GM23338 (cell line): ENCODE results near the gene TMEM161B. TPM values are rescaled to one million over a fixed set of nuclear protein-coding genes. Genes with fewer than 3 reads are reported as not detected.

Source experiments
- ATAC-seq: fragments of 200-7000 bp; cut with Tn5 transposase; 3 replicates; pipeline ENCODE4 v1.9.1; 2020
- DNase-seq: peaks from one replicate; pipeline ENCODE4 v3.0.0-alpha.2; 2015; ENCODE audit warnings: low spot score
- H2AFZ ChIP-seq: fragments of 200-600 bp; sonication (generic); 2 replicates; pipeline ENCODE4 v1.8.0; 2016; ENCODE audit warnings: antibody characterized with exemption, mild to moderate bottlenecking, moderate library complexity
- H3F3A ChIP-seq: fragments of 200-600 bp; sonication (generic); replicated peaks from 2 replicates; pipeline ENCODE4 v1.8.0; 2017; ENCODE audit warnings: antibody characterized with exemption, mixed run types, low read depth
- H3K27ac ChIP-seq: fragments of 200-600 bp; sonication (generic); 2 replicates; pipeline ENCODE4 v1.6.1; 2016; ENCODE audit warnings: low read depth
- H3K27me3 ChIP-seq: fragments of 200-600 bp; sonication (generic); 2 replicates; pipeline ENCODE4 v1.8.0; 2016; ENCODE audit warnings: mild to moderate bottlenecking, mixed run types, moderate library complexity; ENCODE audit not compliant: insufficient read depth
- H3K36me3 ChIP-seq: fragments of 200-600 bp; sonication (generic); 2 replicates; pipeline ENCODE4 v1.8.0; 2016; ENCODE audit warnings: mild to moderate bottlenecking; ENCODE audit not compliant: insufficient read depth
- H3K4me1 ChIP-seq: fragments of 200-600 bp; sonication (generic); 2 replicates; pipeline ENCODE4 v1.8.0; 2016; ENCODE audit warnings: mild to moderate bottlenecking, moderate library complexity; ENCODE audit not compliant: insufficient read depth
- H3K4me2 ChIP-seq: fragments of 200-600 bp; sonication (generic); 2 replicates; pipeline ENCODE4 v1.7.1; 2017; ENCODE audit warnings: mixed run types
- H3K4me3 ChIP-seq: fragments of 200-600 bp; sonication (generic); 2 replicates; pipeline ENCODE4 v1.6.1; 2016; ENCODE audit warnings: mixed run types
- H3K79me2 ChIP-seq: fragments of 200-600 bp; sonication (generic); replicated peaks from 2 replicates; pipeline ENCODE4 v1.8.0; 2017; ENCODE audit warnings: mild to moderate bottlenecking; ENCODE audit not compliant: insufficient read depth
- H3K9me2 ChIP-seq: fragments of 200-600 bp; sonication (generic); 2 replicates; pipeline ENCODE4 v1.8.0; 2017; ENCODE audit not compliant: insufficient read depth
- H4K20me1 ChIP-seq: fragments of 200-600 bp; sonication (generic); replicated peaks from 2 replicates; pipeline ENCODE4 v1.8.0; 2017; ENCODE audit warnings: mild to moderate bottlenecking; ENCODE audit not compliant: insufficient read depth
- H3K27ac Mint-ChIP-seq: 2 replicates; pipeline ENCODE4 v1.8.0; 2020; ENCODE audit warnings: inconsistent platforms, mild to moderate bottlenecking, moderate library complexity, mixed read lengths
- H3K27me3 Mint-ChIP-seq: 3 replicates; pipeline ENCODE4 v1.8.0; 2022; ENCODE audit warnings: low read depth, mild to moderate bottlenecking, moderate library complexity, mixed read lengths, inconsistent platforms; ENCODE audit not compliant: insufficient read depth, poor library complexity
- H3K36me3 Mint-ChIP-seq: 3 replicates; pipeline ENCODE4 v1.8.0; 2021; ENCODE audit warnings: low read depth, mild to moderate bottlenecking, inconsistent platforms, moderate library complexity, mixed read lengths
- H3K4me1 Mint-ChIP-seq: 3 replicates; pipeline ENCODE4 v1.8.0; 2020; ENCODE audit warnings: mild to moderate bottlenecking, inconsistent platforms, mixed read lengths
- H3K4me3 Mint-ChIP-seq: 3 replicates; pipeline ENCODE4 v1.8.0; 2021; ENCODE audit warnings: moderate library complexity, mild to moderate bottlenecking, inconsistent platforms, mixed read lengths
- H3K9me3 Mint-ChIP-seq: 3 replicates; pipeline ENCODE4 v1.8.0; 2020; ENCODE audit warnings: moderate library complexity, mild to moderate bottlenecking, inconsistent platforms, mixed read lengths
- ETS1 ChIP-seq: IDR thresholded peaks from 2 replicates; pipeline ENCODE4 v1.6.1; 2016; ENCODE audit warnings: antibody characterized with exemption
- EZH2 ChIP-seq: fragments of 200-600 bp; sonication (generic); IDR thresholded peaks from one replicate; pipeline ENCODE4 v1.8.0; 2017; ENCODE audit warnings: antibody characterized with exemption, mild to moderate bottlenecking, low read depth; ENCODE audit not compliant: unreplicated experiment
- JUNB ChIP-seq: IDR thresholded peaks from one replicate; pipeline ENCODE4 v1.6.1; 2016; ENCODE audit warnings: antibody characterized with exemption; ENCODE audit not compliant: unreplicated experiment
- ZNF114 ChIP-seq: fragments of 250-450 bp; sonication (Bioruptor Pico); IDR thresholded peaks from 2 replicates; pipeline ENCODE4 v1.5.0; 2020; ENCODE audit warnings: mild to moderate bottlenecking, moderate library complexity
- ZNF331 ChIP-seq: fragments of 250-450 bp; sonication (Bioruptor Pico); IDR thresholded peaks from 2 replicates; pipeline ENCODE4 v1.5.0; 2020; ENCODE audit warnings: low read depth, mild to moderate bottlenecking, moderate library complexity
- ZNF462 ChIP-seq: fragments of 250-450 bp; sonication (Bioruptor Pico); IDR thresholded peaks from 2 replicates; pipeline ENCODE4 v1.5.0; 2020; ENCODE audit warnings: mild to moderate bottlenecking, moderate library complexity
- polyA plus RNA-seq: library from polyadenylated mRNA; unstranded; fragments of >200 nt; fragmentation: Nextera tagmentation; extraction: Ambion mirVana; gene quantifications from 2 replicates; pipeline ENCODE4 v1.2.1, GENCODE V29; 2016
- total RNA-seq: library from RNA; depleted of rRNA; stranded (reverse); fragments of >200 nt; shearing (Covaris generic); gene quantifications from 2 replicates; pipeline ENCODE4 v1.2.3, GENCODE V29; 2014

The TMEM161B gene
- total and polyA plus RNA-seq, 2 experiments from 2014 or later, result 11.9 to 25.5 TPM

GRCh38 chr5:88150747-88151146 lies 117.9 kb downstream of the TMEM161B start:
- no peak for ATAC-seq
- TF ChIP-seq ETS1 (no peak), ZNF331 (no peak), ZNF114 (CRISPR knock-in tag) (no peak), EZH2 (no peak)

GRCh38 chr5:88145611-88146467 lies 122.8 kb downstream of the TMEM161B start:
- peak overlapping the region; percentile 63 for H3K4me3 Mint-ChIP-seq
- peaks cover 61% of the 10 kb centered on the region for H3K27me3 ChIP-seq
- no peaks in the 10 kb centered on the region for H3K36me3 ChIP-seq
- no peaks in the 10 kb centered on the region; the same call in 1 of the 3 replicates for H3K9me3 Mint-ChIP-seq
- ATAC-seq (peak; percentile 17), DNase-seq (peak; percentile 83)
- H3F3A ChIP-seq, result peaks cover 8% of the 10 kb centered on the region; the same call in 1 of the 2 replicates
- H3K27ac ChIP-seq, result no peak overlapping the region
- H4K20me1 ChIP-seq, result no peaks in the 10 kb centered on the region
- peak overlapping the region; percentile 47; the same call in 1 of the 2 replicates for H2AFZ ChIP-seq
- peak overlapping the region; percentile 90 for H3K4me2 ChIP-seq
- H3K4me1 ChIP-seq, result peaks cover 49% of the 10 kb centered on the region
- no peaks in the 10 kb centered on the region for H3K27me3 Mint-ChIP-seq
- TF ChIP-seq ETS1 (0 out of 2 replicates have a peak, but pooled peaks have one; percentile 33), ZNF114 (CRISPR knock-in tag) (no peak), EZH2 (peak; percentile 29), ZNF331 (no peak)
- H3K79me2 ChIP-seq, result no peaks in the 10 kb centered on the region
- peaks cover 19% of the 10 kb centered on the region for H3K4me1 Mint-ChIP-seq
- peak overlapping the region; percentile 53 for H3K4me3 ChIP-seq
- H3K36me3 Mint-ChIP-seq, result no peaks in the 10 kb centered on the region
- H3K27ac Mint-ChIP-seq, result no peak overlapping the region
- no peaks in the 10 kb centered on the region for H3K9me2 ChIP-seq

More at GRCh38 chr5:88150747-88151146, 117.9 kb downstream of the TMEM161B start:
- H3K4me1 ChIP-seq, result peaks cover 8% of the 10 kb centered on the region; the same call in 1 of the 2 replicates
- H3K27ac ChIP-seq, result no peak overlapping the region
- H3F3A ChIP-seq, result 0 out of 2 replicates have a peak, but pooled peaks cover 2% of the 10 kb centered on the region
- peaks cover 11% of the 10 kb centered on the region; the same call in 2 of the 3 replicates for H3K9me3 Mint-ChIP-seq
- H3K4me3 ChIP-seq, result no peak overlapping the region
- H3K79me2 ChIP-seq, result no peaks in the 10 kb centered on the region
- H3K27me3 Mint-ChIP-seq, result no peaks in the 10 kb centered on the region
- no peak for DNase-seq
- no peak overlapping the region for H3K4me2 ChIP-seq
- no peak overlapping the region for H3K4me3 Mint-ChIP-seq
- H3K36me3 Mint-ChIP-seq, result no peaks in the 10 kb centered on the region; the same call in 2 of the 3 replicates
- peaks cover 1% of the 10 kb centered on the region; the same call in 2 of the 3 replicates for H3K4me1 Mint-ChIP-seq
- H3K9me2 ChIP-seq, result no peaks in the 10 kb centered on the region
- no peaks in the 10 kb centered on the region for H3K36me3 ChIP-seq
- no peaks in the 10 kb centered on the region for H4K20me1 ChIP-seq
- H2AFZ ChIP-seq, result no peak overlapping the region
- no peak overlapping the region for H3K27ac Mint-ChIP-seq
- peaks cover 20% of the 10 kb centered on the region for H3K27me3 ChIP-seq

- Mint-ChIP-seq H3K36me3 (no peaks in the 10 kb centered on the region), H3K27ac (no peak overlapping the region), H3K9me3 (no peaks in the 10 kb centered on the region; the same call in 1 of the 3 replicates), H3K4me3 (peak overlapping the region; percentile 63), H3K27me3 (no peaks in the 10 kb centered on the region), H3K4me1 (peaks cover 19% of the 10 kb centered on the region)
- Histone ChIP-seq H3K4me2 (peak overlapping the region; percentile 90), H4K20me1 (no peaks in the 10 kb centered on the region), H3K27ac (no peak overlapping the region), H3K27me3 (peaks cover 63% of the 10 kb centered on the region), H3F3A (peaks cover 8% of the 10 kb centered on the region; the same call in 1 of the 2 replicates), H3K4me1 (peaks cover 49% of the 10 kb centered on the region), H2AFZ (0 out of 2 replicates have a peak overlapping the region, but pooled peaks have one; percentile 47), H3K79me2 (no peaks in the 10 kb centered on the region), H3K4me3 (peak overlapping the region; percentile 53), H3K9me2 (no peaks in the 10 kb centered on the region), H3K36me3 (no peaks in the 10 kb centered on the region)
- DNase-seq (peak; percentile 18), ATAC-seq (no peak)
- TF ChIP-seq JUNB, result no peak
- no peak for TF ChIP-seq ZNF462
Measured at GRCh38 chr5:88145221-88145610, 123.4 kb downstream of the TMEM161B start.
